GM12878 (cell line): ENCODE data around the gene ZNF367. TPM values are rescaled to one million over a fixed set of nuclear protein-coding genes. Genes with fewer than 3 reads are reported as not detected.
A peak's percentile ranks its signal among the peaks of the same experiment; 100 is the strongest.

ENCODE experiments used
- ATAC-seq: fragments of 200-7000 bp; cut with Tn5 transposase; 3 replicates; pipeline ENCODE4 v1.9.1; 2020; ENCODE audit warnings: mild to moderate bottlenecking, moderate library complexity
- BruUV-seq: library from RNA; stranded (reverse); fragments of 400-500 nt; replicated peaks from 2 replicates; lab custom pipeline; 2021; lab: Mats Ljungman, UMichigan
- CTCF ChIA-PET: fragments of 300-600 bp; sonication (Branson Sonifier 250); formaldehyde crosslinking; extraction: SDS; loops from one replicate; lab custom pipeline; 2021; ENCODE audit warnings: inconsistent platforms; lab: Yijun Ruan, JAX
- POLR2A ChIA-PET: fragments of 350-600 bp; formaldehyde crosslinking; extraction: SDS; loops from one replicate; lab custom pipeline; 2021; ENCODE audit warnings: inconsistent platforms; lab: Charles Lee
- RAD21 ChIA-PET: fragments of 300-600 bp; sonication (Branson Sonifier 250); formaldehyde crosslinking; loops from one replicate; lab custom pipeline; 2023; ENCODE audit warnings: antibody characterized with exemption; ENCODE audit not compliant: unreplicated experiment; lab: Charles Lee
- SMC1A ChIA-PET: fragments of 300-600 bp; sonication (Branson Sonifier 250); formaldehyde crosslinking; loops from one replicate; lab custom pipeline; 2023; ENCODE audit not compliant: unreplicated experiment, uncharacterized antibody; lab: Charles Lee
- DNase-seq: peaks from one replicate; pipeline ENCODE4 v3.0.0-alpha.2; 2011; ENCODE audit warnings: low read depth, low spot score
- FAIRE-seq: peaks from 3 replicates; lab custom pipeline; 2011; peaks lifted over from hg19 to GRCh38; lab: Jason Lieb, UNC
- H2AFZ ChIP-seq: 2 replicates; pipeline ENCODE4 v1.6.0; 2011; ENCODE audit warnings: low read depth, low read length, control low read depth; ENCODE audit not compliant: control insufficient read depth
- H3K27ac ChIP-seq: 2 replicates; pipeline ENCODE4 v1.5.1; 2011; ENCODE audit warnings: control low read depth; ENCODE audit not compliant: control insufficient read depth, insufficient read depth
- H3K27me3 ChIP-seq, 2 experiments: replicated peaks in 1 of 2; 2 replicates each; pipeline versions ENCODE4 v1.6.0 to v1.6.1; 2011; ENCODE audit warnings: low read length in 1 of 2; ENCODE audit not compliant: control insufficient read depth in 2 of 2, insufficient read depth in 2 of 2
- H3K36me3 ChIP-seq, 2 experiments: 2 replicates each; pipeline ENCODE4 v1.5.1; 2011; ENCODE audit warnings: low read length in 1 of 2; ENCODE audit not compliant: control insufficient read depth in 2 of 2, insufficient read depth in 2 of 2
- H3K4me1 ChIP-seq: 2 replicates; pipeline ENCODE4 v1.6.1; 2011; ENCODE audit warnings: mild to moderate bottlenecking, low read length, moderate library complexity, mixed read lengths; ENCODE audit not compliant: control insufficient read depth, insufficient read depth
- H3K4me2 ChIP-seq: 2 replicates; pipeline ENCODE4 v1.6.0; 2011; ENCODE audit warnings: control low read depth; ENCODE audit not compliant: control insufficient read depth, insufficient read depth
- H3K4me3 ChIP-seq: fragments of 200-600 bp; sonication (generic); 2 replicates; pipeline ENCODE4 v1.5.1; 2016
- H3K79me2 ChIP-seq: 2 replicates; pipeline ENCODE4 v1.6.0; 2011; ENCODE audit warnings: low read length; ENCODE audit not compliant: control insufficient read depth, insufficient read depth
- H3K9ac ChIP-seq: 2 replicates; pipeline ENCODE4 v1.8.0; 2011; ENCODE audit warnings: low read length, control low read depth, mixed read lengths; ENCODE audit not compliant: control insufficient read depth, insufficient read depth
- H3K9me3 ChIP-seq: replicated peaks from 3 replicates; pipeline ENCODE4 v1.5.1; 2011; ENCODE audit warnings: mild to moderate bottlenecking, low read length; ENCODE audit not compliant: control insufficient read depth, insufficient read depth
- H4K20me1 ChIP-seq: 2 replicates; pipeline ENCODE4 v1.6.0; 2011; ENCODE audit not compliant: control insufficient read depth, insufficient read depth
- BCL11A ChIP-seq: IDR thresholded peaks from 2 replicates; pipeline ENCODE4 v1.6.1; 2011; ENCODE audit warnings: low read depth, low read length
- BMI1 ChIP-seq: fragments of 450-650 bp; IDR thresholded peaks from 2 replicates; pipeline ENCODE4 v1.6.1; 2016; ENCODE audit warnings: mild to moderate bottlenecking, moderate library complexity, borderline replicate concordance
- CHD2 ChIP-seq: IDR thresholded peaks from 2 replicates; pipeline ENCODE4 v1.6.1; 2011; ENCODE audit warnings: low read depth, low read length, improper control_type of control experiment, borderline replicate concordance
- MEF2B ChIP-seq: fragments of 450-650 bp; IDR thresholded peaks from 2 replicates; pipeline ENCODE4 v1.6.1; 2018; ENCODE audit warnings: mild to moderate bottlenecking, moderate library complexity; ENCODE audit not compliant: partially characterized antibody, poor library complexity, severe bottlenecking
- NFYB ChIP-seq: IDR thresholded peaks from 2 replicates; pipeline ENCODE4 v1.6.1; 2011; ENCODE audit warnings: low read depth, mild to moderate bottlenecking, low read length, improper control_type of control experiment, moderate library complexity; ENCODE audit not compliant: insufficient read depth
- PAX5 ChIP-seq: IDR thresholded peaks from 2 replicates; pipeline ENCODE4 v1.6.1; 2011; ENCODE audit warnings: low read depth, low read length, borderline replicate concordance
- PAX8 ChIP-seq: fragments of 450-650 bp; IDR thresholded peaks from 2 replicates; pipeline ENCODE4 v1.6.1; 2017; ENCODE audit warnings: mild to moderate bottlenecking, moderate library complexity
- RAD21 ChIP-seq: IDR thresholded peaks from 2 replicates; pipeline ENCODE4 v1.6.1; 2011; ENCODE audit warnings: mild to moderate bottlenecking, low read depth, low read length, moderate library complexity; ENCODE audit not compliant: insufficient read depth
- SIX5 ChIP-seq: IDR thresholded peaks from 2 replicates; pipeline ENCODE4 v1.6.1; 2011; ENCODE audit warnings: mild to moderate bottlenecking, low read depth, low read length, moderate library complexity; ENCODE audit not compliant: severe bottlenecking
- SUPT20H ChIP-seq: IDR thresholded peaks from 2 replicates; pipeline ENCODE4 v1.6.1; 2011; ENCODE audit warnings: low read depth, mild to moderate bottlenecking, low read length, moderate library complexity, borderline replicate concordance; ENCODE audit not compliant: control insufficient read depth
- WGBS: methylation state at CpG from one replicate; pipeline ENCODE4 v1.1.6; 2016; ENCODE audit warnings: low lambda C conversion rate; ENCODE audit not compliant: insufficient replicate concordance, insufficient coverage; ENCODE audit errors: missing lambda C conversion rate; 5-methylcytosine and 5-hydroxymethylcytosine counted together
- in situ Hi-C: fragments of 300-500 bp; cut with MboI; formaldehyde crosslinking; loops from 9 replicates; pipeline ENCODE4 v1.14.3; 2018; ENCODE audit warnings: mixed read lengths
- intact Hi-C: fragments of 100-400 bp; cut with micrococcal nuclease; formaldehyde crosslinking; loops from one replicate; pipeline ENCODE4 v1.14.2; 2022; ENCODE audit not compliant: unreplicated experiment
- polyA plus RNA-seq, 11 experiments: library from polyadenylated mRNA; depleted of rRNA in 4 of 11; unstranded in 6 of 11; stranded (reverse) in 5 of 11; fragments of >200 nt; fragmentation: Nextera tagmentation in 4 of 11; fragmentation: Illumina TruSeq in 1 of 11; extraction: Ambion mirVana in 4 of 11; extraction: Trizol in 1 of 11; gene quantifications; 1 replicate in 1 of 11; 2 replicates in 10 of 11; pipeline versions ENCODE4 v1.2.1 to v1.2.3, GENCODE V29; 2011 to 2016; ENCODE audit warnings: inconsistent platforms in 2 of 11, missing spikeins in 2 of 11, low read depth in 1 of 11
- total RNA-seq, 4 experiments: library from RNA; depleted of rRNA in 3 of 4; stranded (reverse); fragments of >200 nt in 3 of 4; fragmentation: Illumina TruSeq in 1 of 4; extraction: Trizol in 1 of 4; gene quantifications; 2 replicates each; pipeline versions ENCODE4 v1.2.1 to v1.2.3, GENCODE V29; 2013 to 2021
- TF ChIP-seq, protein P1 (sequence below): IDR thresholded peaks from 2 replicates; pipeline ENCODE4 v1.6.1; 2012; ENCODE audit warnings: mild to moderate bottlenecking, low read depth, low read length
- TF ChIP-seq, protein P2 (sequence below): fragments of 450-650 bp; IDR thresholded peaks from 2 replicates; pipeline ENCODE4 v1.6.1; 2017; ENCODE audit warnings: mild to moderate bottlenecking, moderate library complexity

Gene ZNF367
- total and polyA plus RNA-seq, 10 of the 15 experiments (the other 5 are each of a cell fraction or from before 2014, with no cell fraction given) = 2.9 to 16.3 (median 11.1) TPM

DNA sequence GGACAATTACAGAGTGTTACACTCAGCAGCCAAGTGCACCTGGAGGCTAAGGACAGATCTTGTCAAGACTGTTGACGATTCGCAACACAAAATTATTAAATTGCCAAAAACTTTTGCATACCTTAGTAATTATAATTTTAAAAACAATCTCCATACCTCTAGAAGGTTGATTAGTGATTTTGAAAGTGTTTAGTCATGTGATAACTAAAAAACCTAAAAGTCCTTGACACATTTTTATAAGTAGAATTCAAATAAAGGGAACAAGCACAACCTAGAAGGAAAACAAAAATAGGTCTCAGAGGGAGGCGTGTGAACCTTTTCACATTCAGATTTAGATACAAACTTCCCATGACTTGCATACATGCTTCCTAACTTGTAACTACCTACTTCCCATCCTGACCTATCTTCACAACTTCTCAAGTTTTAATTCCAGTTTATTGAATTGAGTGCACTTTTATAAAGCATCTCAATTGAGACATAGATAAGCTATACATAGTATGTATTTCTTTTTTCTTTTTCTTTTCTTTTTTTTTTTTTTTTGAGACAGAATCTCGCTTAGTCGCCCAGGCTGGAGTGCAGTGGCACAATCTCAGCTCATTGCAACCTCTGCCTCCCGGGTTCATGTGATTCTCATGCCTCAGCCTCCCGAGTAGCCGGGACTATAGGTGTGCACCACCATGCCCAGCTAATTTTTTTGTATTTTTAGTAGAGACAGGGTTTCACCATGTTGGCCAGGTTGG lies 5.8 kb downstream of the ZNF367 start (continued):
- TF ChIP-seq NFYB (no peak), MEF2B (peak; percentile 77), PAX8 (0 out of 2 replicates have a peak, but pooled peaks have one; percentile 16)

- intact Hi-C loops (loop anchor here (10.0 kb wide), 1 partner anchor 154 kb away; no protein-coding TSS in a partner anchor), in situ Hi-C loops (loop anchor here (10.0 to 25.0 kb wide), 2 partner anchors 1094 to 1226 kb away; partner anchors contain the start of genes NCBP1, TMOD1 and TSTD2)
- CTCF ChIA-PET = interaction anchor here (0.6 kb wide), 1 partner anchor 49 kb away, joined by 3 read pairs; no protein-coding TSS in a partner anchor
- Histone ChIP-seq H3K27me3 (no peaks in the 10 kb centered on the region), H3K79me2 (peaks cover 58% of the 10 kb centered on the region), H3K36me3 (no peaks in the 10 kb centered on the region; a peak in 2 of 4 replicates), H3K9ac (no peak overlapping the region), H3K9me3 (no peaks in the 10 kb centered on the region), H2AFZ (no peak overlapping the region), H4K20me1 (no peaks in the 10 kb centered on the region), H3K27ac (no peak overlapping the region), H3K4me2 (no peak overlapping the region), H3K4me3 (no peak overlapping the region), H3K4me1 (peaks cover 20% of the 10 kb centered on the region)
- ATAC-seq = no peak
- no peak for FAIRE-seq
- POLR2A ChIA-PET = interaction anchor here (0.6 to 0.7 kb wide), 2 partner anchors 11 to 19 kb away, joined by 4 read pairs; no protein-coding TSS in a partner anchor
- 76% methylated on average over 5 of the region's 5 CpGs for WGBS
- RAD21 ChIA-PET = no interaction called here
- SMC1A ChIA-PET = interaction anchor here (1.0 kb wide), 1 partner anchor 148 kb away, joined by 3 read pairs; no protein-coding TSS in a partner anchor
- BruUV-seq = no TSS peak
- DNase-seq = no peak
- no peak for TF ChIP-seq PAX5
- TF ChIP-seq, protein P1, sequence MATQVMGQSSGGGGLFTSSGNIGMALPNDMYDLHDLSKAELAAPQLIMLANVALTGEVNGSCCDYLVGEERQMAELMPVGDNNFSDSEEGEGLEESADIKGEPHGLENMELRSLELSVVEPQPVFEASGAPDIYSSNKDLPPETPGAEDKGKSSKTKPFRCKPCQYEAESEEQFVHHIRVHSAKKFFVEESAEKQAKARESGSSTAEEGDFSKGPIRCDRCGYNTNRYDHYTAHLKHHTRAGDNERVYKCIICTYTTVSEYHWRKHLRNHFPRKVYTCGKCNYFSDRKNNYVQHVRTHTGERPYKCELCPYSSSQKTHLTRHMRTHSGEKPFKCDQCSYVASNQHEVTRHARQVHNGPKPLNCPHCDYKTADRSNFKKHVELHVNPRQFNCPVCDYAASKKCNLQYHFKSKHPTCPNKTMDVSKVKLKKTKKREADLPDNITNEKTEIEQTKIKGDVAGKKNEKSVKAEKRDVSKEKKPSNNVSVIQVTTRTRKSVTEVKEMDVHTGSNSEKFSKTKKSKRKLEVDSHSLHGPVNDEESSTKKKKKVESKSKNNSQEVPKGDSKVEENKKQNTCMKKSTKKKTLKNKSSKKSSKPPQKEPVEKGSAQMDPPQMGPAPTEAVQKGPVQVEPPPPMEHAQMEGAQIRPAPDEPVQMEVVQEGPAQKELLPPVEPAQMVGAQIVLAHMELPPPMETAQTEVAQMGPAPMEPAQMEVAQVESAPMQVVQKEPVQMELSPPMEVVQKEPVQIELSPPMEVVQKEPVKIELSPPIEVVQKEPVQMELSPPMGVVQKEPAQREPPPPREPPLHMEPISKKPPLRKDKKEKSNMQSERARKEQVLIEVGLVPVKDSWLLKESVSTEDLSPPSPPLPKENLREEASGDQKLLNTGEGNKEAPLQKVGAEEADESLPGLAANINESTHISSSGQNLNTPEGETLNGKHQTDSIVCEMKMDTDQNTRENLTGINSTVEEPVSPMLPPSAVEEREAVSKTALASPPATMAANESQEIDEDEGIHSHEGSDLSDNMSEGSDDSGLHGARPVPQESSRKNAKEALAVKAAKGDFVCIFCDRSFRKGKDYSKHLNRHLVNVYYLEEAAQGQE = no peak
- TF ChIP-seq, protein P2, sequence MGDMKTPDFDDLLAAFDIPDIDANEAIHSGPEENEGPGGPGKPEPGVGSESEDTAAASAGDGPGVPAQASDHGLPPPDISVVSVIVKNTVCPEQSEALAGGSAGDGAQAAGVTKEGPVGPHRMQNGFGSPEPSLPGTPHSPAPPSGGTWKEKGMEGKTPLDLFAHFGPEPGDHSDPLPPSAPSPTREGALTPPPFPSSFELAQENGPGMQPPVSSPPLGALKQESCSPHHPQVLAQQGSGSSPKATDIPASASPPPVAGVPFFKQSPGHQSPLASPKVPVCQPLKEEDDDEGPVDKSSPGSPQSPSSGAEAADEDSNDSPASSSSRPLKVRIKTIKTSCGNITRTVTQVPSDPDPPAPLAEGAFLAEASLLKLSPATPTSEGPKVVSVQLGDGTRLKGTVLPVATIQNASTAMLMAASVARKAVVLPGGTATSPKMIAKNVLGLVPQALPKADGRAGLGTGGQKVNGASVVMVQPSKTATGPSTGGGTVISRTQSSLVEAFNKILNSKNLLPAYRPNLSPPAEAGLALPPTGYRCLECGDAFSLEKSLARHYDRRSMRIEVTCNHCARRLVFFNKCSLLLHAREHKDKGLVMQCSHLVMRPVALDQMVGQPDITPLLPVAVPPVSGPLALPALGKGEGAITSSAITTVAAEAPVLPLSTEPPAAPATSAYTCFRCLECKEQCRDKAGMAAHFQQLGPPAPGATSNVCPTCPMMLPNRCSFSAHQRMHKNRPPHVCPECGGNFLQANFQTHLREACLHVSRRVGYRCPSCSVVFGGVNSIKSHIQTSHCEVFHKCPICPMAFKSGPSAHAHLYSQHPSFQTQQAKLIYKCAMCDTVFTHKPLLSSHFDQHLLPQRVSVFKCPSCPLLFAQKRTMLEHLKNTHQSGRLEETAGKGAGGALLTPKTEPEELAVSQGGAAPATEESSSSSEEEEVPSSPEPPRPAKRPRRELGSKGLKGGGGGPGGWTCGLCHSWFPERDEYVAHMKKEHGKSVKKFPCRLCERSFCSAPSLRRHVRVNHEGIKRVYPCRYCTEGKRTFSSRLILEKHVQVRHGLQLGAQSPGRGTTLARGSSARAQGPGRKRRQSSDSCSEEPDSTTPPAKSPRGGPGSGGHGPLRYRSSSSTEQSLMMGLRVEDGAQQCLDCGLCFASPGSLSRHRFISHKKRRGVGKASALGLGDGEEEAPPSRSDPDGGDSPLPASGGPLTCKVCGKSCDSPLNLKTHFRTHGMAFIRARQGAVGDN = no peak
- no peak for TF ChIP-seq CHD2
- TF ChIP-seq SUPT20H = no peak
- TF ChIP-seq BCL11A = no peak
- TF ChIP-seq SIX5 = no peak
- TF ChIP-seq BMI1 = no peak
- no peak for TF ChIP-seq RAD21
Measured at GRCh38 chr9:96411129-96411838, 6.9 kb downstream of the ZNF367 start.
